NCI-H524 treated with DMSO at 0.1 percent for 48 hours (cell line): ENCODE measurements around the gene POLR1C.
"Not testable (repeated sequence)": the region's sequence is repeated elsewhere in the genome, so short reads cannot be mapped to it uniquely, and the experiment has no call there.

Experiments used
- DNase-seq: peaks from one replicate; lab custom pipeline; 2025; lab: John Stamatoyannopoulos, UW

Gene POLR1C

DNA sequence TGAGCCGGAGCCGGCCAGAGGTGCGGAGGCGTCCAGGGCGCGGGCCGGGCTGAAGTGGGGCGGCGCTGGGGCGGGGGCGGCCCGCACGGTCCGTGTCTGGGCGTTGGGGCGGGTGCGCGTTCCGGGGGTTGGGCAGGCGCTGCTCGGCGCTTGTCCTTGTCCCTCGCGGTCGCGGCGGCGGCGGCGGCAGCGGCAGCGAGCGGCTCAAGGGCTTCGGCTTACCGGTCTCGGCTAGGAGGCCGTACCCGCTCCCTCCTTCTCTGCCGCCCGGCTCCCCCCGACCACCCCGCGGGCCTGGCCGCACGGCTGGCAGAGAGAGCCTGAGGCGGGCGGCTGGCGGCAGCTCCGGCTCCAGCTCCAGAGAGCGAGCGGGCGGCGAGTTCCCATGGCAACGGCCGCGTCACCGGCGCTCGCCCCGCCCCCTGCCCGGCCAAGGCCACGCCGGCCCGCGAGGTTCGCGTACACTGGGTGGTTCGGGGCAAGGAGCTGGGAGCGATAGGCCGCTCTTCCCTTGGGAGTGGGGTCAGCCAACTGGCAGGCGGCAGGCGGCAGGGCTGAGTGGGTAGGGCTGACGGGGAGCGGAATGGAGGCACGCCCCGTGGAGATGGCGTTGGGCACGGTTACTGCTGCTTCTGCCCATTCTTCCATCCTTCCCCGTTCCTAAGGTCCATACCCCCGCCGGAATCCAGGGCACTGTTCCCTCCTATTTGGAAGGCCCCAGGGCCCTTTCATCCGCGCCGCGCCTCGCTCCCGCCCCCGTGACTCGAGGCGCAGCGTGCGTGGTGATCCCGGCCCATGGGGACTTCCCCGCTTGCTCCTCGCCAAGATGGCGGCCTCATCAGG is 6.7 kb upstream of the POLR1C start, which contains the start of gene LRRC73:
Gene LRRC73, minus strand, starts transcription at position 363 of the 843 bp plus-strand sequence. CDS start 561 bp downstream, outside the sequence.
- DNase-seq = no peak

DNA sequence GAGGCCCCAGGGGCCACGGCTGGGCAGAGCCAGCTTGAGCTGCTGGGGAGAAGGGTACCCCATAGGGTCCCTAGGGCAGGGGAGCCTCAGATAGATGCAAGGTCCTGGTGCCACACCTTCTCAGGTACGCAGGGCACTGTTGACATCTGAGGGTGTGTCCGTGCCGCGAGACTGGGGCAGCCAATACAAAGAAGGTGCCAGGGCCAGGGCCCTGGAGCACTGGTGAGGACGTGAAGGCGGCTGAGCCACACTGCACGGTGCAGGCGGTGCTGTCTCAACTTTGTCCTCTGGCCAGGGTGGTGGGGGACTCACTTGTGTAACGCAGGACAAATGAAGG is 6.1 kb upstream of the POLR1C start:
- no peak for DNase-seq

DNA sequence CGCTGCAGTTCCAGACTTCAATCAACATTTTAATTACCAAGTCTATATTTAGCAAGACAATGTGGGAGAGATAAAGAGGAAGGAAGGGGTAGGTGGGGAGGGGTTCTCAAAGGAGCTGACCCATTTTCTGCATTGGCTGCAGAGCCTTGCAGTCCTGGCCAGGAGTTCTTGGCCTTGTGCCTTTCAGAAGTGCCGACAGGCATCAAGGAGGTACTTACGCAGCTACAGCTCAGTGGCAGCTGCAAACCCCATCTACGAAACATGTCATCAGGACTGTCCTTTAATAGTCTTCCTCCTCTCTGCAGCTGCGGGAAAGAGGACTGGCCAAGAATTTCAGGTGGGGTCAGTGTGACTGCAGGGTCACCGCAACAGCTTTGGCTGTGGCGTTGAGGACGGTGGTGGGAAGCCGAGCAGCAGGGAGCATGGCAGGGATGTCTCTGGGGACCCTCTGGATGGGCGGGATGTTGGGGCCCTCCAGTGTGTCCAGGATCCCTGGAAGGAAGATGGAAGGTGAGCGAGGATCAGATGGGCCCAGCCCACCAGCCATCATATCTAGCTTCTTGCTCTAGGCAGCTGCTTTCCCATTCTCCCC is 5.0 kb upstream of the POLR1C start:
- no peak for DNase-seq

DNA sequence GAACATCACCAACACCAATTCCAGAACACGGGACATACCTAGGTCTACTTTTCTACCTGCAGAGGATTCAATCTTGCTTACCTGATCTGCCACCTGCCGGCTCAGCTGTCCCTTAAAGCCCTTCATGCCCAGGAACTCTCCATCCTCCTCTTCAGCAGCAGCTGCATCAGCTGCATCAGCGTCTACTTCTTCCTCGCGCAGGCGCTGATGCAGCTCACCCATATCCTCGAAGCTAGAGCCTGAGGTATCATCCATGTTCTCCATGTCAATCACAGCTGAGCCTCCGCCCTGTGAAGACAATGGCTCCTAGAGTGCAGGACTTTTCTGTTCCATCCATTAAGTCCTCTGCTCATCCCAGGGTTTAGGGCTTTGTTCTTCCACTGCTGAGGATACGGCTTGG is 1.1 kb upstream of the POLR1C start:
- no peak for DNase-seq

DNA sequence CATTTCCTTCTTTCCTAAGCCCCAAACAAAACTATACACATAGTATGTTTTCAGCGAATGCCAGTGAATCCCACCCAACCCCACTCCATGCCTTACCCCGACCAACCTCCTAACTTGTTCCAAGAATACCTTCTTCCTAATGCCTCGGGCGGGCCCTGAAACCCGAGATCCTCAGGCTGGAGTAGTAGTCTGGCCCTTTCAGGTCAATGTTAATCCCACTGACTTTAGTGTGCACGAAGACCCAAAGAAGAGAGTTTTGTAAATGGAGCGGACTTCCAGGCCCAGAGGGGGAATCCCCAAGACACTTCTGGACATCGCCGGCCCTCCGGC is 557 bp upstream of the POLR1C start:
- DNase-seq = no peak

DNA sequence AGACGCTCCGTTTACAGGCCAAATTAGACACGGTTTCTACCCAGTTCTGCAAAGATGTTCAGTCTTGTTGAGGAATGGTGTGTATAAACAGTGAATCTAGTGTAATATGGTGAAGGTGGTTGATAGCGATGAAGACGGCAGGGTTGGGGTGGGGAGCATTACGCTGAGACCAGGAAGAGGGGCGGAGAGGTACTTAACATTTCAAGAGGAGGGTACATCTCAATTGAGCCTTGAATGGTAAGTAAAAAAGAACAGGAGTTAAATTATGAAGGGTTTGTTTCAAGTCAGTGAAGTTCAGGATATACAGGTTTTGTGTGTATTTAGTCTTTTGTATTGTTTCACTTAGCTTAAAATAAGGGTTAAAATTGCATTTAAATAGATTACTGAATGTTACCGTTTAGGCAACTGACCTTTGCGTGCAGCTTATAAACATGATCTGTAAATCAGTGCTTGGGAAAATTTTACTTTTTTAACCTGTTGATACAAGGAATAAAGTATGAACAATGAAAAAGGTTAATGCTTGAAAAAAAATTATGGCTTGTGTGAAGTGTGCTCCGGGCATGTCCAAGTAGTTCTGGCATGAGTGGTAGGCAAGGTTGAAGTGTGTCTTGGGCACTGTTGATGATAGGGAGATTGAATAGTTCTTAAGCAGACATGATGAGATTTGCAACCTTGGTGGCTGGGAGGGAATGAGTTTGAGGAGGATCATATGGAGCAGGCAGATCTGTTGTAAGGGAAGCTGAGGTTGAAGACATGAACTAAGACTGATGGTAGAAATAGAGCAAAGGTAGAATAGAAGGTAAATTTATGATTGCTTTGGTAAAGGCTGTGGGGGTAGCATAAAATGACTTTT is 842 bp downstream of the POLR1C start:
- no peak for DNase-seq

DNA sequence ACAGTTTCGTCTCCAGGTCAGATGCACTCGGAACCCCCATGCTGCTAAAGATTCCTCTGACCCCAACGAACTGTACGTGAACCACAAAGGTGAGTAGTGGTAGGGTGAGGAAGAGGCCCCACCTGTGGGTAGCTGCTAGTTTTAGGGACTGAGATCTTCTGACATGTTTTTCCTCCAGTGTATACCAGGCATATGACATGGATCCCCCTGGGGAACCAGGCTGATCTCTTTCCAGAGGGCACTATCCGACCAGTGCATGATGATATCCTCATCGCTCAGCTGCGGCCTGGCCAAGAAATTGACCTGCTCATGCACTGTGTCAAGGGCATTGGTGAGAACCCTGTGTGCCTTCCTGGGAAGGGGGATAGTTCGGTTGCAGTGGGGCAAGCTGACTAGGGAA is 3.2 kb downstream of the POLR1C start:
- no peak for DNase-seq

DNA sequence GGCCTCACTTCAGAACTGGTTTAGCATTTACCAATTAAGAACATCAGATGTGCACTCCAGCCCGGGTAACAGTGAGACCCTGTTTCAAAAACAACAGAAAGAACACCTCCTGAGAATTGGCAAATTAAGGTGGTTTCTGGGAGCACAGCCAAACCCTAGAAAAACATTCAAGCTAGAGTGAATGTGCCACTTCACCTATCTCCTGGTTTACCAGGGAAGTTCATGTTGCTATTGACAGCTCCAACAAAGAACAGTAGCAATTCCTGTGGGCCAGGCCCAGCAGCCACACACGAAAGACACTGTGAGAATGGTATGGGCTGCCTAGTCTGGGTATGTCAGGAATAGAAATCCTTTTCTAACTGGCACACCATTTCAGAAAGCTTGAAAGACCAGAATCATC is 4.9 kb downstream of the POLR1C start:
- no peak for DNase-seq

DNA sequence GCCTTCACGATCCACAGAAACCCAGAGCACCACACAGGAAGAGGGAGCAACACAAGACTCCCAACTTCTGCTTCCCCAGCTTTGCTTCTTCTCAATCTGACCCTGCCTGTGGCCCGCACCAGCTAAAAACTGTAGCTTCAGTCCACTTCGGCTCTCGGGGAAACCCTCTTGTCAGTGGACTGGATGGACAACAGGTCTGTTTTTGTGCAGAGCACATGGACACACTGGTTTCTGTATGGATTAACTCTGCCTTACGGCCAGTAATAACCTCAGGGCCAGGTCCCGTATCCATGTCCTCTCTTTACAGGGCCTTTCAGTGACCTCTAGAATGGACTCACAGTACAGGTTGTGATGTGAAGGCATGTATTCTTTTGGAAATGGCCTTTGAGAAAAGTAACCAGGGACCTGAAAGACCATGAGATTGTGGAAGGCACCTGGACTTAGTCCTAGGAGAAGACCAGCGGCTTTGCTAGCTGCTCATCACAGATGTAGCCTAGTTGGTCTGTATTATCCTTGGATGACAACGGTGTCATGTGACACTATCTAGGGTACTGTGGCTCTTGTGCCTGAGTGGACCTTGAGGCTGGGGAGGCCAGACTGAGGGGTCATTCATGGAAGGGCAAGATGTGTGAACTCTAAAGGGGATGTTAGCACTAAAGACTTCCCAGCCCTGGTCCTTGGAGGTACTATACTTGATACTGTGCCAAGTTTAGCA is 5.8 kb downstream of the POLR1C start:
- no peak for DNase-seq

DNA sequence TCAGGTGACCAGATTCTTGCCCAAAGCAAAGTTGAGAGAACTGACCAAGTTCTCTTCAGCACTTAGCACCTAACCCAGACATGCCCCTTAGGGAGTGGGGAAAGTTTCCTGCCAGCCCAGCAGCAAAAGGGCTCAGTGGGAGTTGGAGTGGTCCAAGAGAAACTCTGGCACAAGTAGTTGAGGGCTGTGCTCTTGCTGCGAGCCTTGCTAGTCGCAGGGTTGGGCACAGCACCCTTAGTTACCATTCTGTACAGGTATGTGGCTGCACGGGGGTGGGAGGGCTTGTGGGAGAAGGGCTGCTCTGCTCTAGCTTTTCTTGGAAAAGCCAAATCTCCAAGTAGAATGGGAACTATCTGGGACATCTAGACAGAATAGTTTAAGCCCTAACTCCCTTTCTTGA is 6.4 kb downstream of the POLR1C start:
- no peak for DNase-seq

DNA sequence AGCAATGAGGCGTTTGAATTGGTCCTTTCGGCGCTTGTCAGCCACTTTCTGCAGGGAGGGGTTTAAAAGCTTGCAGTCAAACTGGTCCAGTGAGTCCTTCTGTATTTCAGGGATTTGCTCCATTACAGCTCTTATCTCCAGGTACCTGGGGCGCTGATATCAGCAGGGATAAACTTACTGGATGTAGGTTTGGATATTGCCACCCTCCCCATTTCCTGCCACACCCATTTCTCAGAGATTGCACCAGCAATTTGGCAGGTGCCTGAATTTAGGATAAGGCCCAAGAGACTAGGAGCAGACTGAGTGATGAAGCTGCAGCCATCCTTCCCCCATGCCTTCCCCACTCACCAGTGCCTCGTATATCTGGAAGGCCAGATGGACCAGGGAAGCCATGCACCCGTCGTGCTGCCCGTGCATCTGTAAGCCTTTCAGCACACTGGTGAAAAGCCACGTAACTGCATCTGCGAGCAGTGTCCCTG is 7.6 kb downstream of the POLR1C start:
- no peak for DNase-seq

DNA sequence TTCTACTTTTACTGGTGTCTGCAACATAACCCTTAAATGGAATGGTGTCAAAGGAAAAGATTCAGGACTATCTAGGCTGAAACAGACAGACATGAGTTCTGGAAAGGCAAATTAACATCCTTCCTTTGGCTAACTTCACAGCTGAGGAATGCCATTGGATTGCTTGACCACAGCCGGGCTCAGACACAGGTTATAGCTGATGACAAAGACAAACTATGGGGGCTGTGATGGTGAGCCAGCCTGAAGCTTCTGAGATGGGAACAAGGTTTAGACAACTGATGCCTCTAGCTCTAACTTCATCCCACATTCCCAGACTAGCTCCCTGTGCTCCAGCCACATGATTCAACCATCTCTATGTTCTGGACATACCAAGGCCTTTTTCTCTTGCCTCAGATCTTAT is 15.3 kb downstream of the POLR1C start:
- no peak for DNase-seq

DNA sequence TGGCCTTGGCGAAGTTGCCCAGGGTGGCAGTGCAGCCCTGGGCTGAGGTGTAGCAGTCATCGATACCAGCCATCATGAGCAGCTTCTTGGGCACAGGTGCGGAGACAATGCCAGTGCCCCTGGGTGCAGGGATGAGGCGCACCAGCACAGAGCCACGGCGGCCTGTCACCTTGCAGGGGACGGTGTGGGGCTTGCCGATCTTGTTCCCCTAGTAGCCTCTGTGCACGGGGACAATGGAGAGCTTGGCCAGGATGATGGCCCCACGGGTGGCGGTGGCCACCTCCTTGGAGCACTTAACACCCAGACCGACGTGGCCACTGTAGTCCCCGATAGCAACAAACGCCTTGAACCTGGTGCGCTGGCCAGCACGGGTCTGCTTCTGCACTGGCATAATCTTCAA is 22.1 kb downstream of the POLR1C start:
- not testable (repeated sequence) for DNase-seq

DNA sequence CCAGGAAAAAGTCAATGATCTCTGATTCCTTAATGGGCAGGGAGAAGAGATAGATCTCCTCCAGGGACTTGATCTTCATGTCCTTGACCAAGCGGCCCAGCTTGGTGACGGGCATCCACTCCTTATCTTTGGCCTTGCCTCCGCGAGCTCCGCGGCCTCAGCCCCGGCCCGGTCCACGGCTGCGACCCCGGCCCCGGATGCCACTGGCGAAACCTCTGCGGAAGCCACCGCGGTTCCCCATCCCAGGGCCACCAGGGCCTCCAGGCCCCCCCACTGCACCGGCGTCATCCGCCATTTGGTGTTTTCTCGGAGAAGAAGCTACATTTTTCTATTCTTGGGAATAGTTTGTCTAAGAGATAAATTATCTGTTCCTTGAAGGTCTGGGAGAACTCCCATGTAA is 22.5 kb downstream of the POLR1C start:
- not testable (repeated sequence) for DNase-seq

DNA sequence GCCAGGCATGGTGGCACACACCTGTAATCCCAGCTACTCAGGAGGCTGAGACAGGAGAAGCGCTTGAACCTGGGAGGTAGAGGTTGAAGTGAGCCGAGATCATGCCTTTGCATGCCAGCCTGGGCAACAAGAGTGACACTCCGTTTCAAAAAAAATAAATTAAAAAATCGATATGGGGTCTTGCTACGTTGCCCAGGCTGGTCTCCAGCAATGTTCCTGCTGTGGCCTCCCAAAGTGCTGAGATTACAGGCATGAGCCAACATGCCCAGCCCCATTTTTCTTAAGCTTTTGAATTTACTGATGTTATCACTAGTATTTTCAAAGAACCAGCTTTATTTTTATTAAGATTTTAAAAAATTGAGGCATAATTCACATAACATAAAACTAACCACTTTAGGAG is 23.6 kb downstream of the POLR1C start:
- no peak for DNase-seq

DNA sequence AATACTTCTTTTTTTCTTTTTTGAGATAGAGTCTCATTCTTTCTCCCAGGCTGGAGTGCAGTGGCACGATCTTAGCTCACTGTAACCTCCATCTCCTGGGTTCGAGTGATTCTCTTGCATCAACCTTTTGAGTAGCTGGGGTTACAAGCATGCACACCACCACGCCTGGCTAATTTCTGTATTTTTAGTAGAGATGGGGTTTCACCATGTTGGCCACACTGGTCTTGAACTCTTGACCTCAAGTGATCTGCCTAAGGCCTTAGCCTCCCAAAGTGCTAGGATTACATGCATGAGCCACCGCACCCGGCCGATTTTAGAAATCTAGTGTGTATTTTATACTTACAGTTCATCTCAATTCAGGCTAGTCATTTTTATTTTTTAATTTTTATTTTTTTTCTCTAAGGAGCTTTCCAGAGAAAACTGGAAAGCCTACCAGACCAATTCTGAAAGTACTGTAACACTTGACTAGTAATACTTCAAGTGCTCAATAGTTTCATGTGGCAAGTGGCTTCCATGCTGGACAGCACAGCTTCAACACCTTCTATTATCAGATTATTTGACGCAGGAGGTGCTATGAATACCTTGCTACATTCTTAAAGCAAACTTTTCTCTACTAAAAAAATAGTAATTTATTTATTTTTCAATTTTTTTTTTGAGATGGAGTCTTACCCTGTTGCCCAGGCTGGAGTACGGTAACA is 25.0 kb downstream of the POLR1C start:
- no peak for DNase-seq

DNA sequence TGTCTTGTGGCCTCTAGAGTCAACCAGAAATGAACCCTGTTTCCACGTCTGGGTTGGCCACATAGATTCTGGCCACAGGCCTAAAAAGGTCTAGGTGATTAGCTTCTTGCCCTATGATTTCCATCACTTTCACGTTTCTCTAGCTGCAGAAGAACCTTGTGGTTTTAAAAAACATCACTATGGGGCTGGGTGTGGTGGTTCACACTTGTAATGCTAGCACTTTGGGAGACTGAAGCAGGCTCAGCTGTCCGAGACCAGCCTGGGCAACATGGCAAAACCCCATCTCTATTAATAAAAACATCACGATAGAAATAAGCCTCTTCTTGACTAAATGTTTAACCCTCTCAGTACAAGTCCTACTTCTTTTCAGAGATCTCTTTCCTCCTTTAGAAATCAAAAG is 27.6 kb downstream of the POLR1C start:
- DNase-seq = no peak

DNA sequence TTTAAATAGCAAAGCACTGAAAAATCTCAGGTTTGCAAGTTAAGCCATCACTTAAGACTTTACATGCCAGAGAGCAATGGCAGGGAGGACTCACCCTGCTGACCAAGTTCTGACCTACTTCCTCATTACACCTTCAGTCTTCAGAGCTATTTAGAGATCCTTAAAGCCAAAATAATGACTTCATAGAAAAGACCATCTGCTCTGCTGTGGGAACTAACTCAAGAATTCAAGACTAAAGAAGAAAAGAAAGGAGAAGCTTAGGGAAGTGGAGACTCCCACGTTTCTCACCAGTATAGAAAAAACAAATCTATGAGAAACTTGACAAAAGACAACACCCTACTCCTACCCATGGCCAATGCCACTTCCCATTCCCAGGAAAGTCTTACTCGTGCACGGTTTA is 30.3 kb downstream of the POLR1C start:
- no peak for DNase-seq

DNA sequence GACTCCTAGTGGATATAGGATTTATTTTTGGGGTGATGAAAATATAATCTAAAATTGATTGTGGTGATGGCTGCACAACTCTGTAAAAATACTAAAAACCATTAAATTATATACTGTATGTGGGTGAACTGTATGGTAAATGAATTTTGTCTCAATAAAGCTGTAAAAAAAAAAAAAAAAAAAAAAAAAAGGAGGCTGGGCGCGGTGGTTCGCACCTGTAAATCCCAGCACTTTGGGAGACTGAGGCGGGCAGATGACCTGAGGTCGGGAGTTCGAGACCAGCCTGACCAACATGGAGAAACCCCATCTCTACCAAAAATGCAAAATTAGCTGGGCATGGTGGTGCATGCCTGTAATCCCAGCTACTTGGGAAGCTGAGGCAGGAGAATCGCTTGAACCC is 40.7 kb downstream of the POLR1C start:
- not testable (repeated sequence) for DNase-seq

DNA sequence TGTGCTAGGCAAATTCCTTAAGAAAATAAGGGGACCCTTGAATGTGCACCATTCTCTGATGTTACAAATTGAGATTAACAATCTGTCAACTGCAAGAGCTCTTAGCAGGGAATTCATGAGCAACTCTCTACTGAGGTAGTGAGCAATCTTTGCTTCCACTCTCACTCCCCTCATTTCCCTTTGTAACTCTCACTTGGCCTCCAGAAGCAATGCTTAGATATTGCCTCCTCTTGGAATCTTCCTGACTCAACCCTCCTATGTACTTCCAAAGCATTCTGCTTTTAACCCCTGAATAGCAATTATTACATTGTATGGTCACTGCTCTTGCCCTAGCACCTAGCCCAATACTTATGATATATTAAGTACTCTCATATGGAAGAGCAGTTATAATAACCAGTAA is 42.4 kb downstream of the POLR1C start:
- DNase-seq = no peak

DNA sequence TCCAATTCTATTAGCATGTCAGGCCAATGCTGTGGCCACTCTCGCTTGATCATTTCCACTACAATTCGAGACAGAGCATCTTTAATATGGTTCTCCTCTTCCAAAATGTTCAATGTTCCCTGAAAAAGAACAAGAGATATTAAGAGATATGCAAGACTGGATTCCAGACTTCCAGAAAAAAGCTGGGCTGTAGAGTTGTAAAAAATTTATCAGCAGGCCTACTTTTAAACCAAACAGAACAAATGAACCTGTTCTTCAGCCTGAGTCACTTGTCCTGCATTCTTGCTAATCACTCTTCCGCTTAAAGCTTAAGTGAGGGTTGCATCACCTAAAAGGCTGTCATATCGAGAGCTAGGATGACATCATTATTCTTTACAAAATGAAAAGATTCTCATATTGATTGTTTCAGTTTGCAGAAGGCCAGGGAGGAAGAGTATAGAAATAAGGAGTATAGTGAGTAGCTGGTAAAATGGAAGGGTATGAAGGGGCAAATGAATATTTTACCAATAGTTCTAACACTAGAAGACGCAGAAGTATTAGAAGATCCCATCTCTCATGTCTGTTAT is 54.1 kb downstream of the POLR1C start:
- DNase-seq = no peak
